ENCODE measurements around the gene GLYAT.

GLYAT gene

DNA sequence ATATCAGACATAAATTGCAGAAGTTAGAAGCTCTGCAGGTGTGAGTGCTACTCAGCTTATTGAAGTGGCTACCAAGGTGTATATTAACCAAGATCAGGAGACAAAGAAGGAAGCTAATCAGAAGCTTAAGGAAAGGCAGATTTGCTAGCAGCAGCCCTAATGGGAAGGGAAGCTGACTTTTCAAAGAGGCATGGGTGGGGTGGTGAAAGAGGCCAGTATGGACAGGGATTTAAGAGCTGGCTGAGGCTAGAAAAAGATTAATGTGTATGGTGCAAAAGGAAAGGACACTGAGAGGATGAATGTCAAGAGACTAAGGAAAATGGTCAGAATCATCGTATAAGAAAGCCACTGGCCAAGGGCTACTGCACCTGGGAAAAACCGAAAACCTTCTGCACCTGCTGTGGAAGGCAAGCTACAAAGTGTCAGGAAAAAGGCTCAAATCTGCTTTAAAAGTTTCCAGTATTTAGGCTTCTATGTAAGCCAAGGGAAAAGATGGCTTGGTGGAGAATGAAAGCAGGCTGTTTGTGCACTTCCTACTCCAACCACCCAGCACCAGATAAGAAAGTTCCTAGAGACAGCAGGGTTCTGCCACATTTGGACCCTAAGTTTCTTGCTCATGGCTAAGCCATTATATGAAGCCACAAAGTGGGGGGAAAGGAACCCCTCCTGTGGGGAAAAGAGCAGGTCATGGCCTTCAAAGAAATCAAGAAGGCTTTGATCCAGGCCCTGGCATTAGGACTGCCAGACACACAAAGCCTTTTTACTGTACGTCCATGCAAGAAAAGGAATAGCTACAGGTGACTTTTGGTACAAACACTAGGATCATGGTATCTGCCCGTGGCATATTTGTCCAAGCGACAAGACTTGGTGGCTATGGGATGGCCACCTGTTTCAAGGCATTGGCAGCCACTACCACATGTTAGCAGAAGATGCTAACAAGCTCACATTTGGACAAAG, 40.9 kb upstream of the GLYAT start:
- no peak overlapping the region for H3K27ac ChIP-seq
- TF ChIP-seq, protein P1, sequence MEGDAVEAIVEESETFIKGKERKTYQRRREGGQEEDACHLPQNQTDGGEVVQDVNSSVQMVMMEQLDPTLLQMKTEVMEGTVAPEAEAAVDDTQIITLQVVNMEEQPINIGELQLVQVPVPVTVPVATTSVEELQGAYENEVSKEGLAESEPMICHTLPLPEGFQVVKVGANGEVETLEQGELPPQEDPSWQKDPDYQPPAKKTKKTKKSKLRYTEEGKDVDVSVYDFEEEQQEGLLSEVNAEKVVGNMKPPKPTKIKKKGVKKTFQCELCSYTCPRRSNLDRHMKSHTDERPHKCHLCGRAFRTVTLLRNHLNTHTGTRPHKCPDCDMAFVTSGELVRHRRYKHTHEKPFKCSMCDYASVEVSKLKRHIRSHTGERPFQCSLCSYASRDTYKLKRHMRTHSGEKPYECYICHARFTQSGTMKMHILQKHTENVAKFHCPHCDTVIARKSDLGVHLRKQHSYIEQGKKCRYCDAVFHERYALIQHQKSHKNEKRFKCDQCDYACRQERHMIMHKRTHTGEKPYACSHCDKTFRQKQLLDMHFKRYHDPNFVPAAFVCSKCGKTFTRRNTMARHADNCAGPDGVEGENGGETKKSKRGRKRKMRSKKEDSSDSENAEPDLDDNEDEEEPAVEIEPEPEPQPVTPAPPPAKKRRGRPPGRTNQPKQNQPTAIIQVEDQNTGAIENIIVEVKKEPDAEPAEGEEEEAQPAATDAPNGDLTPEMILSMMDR (IDR thresholded peaks at IDR 0.05): no peak
- no peak for TF ChIP-seq ZFX (IDR thresholded peaks at IDR 0.05; ENCODE audit: borderline replicate concordance)

DNA sequence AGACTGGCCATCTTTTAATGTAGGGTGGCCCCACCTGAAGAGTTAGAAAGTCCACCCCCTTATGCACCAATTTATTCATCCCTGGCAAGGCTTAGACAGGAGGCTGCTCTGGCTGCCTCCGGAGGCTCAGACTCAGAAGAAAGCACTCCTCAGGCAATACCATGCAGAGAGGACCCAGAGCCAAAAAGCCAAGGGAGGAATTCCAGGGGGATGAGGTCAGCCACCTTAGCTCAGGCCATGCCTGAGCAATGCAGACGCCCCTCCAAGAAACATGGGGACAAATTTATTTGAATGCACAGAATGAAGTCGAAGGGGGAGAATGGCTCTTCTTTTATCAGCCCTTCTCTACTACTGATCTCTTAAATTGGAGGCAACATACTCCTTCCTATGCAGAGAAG, 39.7 kb upstream of the GLYAT start:
- H3K27ac ChIP-seq: no peak overlapping the region
- TF ChIP-seq ZFX (IDR thresholded peaks at IDR 0.05; ENCODE audit: borderline replicate concordance): no peak
- TF ChIP-seq, protein P1 (IDR thresholded peaks at IDR 0.05): no peak

DNA sequence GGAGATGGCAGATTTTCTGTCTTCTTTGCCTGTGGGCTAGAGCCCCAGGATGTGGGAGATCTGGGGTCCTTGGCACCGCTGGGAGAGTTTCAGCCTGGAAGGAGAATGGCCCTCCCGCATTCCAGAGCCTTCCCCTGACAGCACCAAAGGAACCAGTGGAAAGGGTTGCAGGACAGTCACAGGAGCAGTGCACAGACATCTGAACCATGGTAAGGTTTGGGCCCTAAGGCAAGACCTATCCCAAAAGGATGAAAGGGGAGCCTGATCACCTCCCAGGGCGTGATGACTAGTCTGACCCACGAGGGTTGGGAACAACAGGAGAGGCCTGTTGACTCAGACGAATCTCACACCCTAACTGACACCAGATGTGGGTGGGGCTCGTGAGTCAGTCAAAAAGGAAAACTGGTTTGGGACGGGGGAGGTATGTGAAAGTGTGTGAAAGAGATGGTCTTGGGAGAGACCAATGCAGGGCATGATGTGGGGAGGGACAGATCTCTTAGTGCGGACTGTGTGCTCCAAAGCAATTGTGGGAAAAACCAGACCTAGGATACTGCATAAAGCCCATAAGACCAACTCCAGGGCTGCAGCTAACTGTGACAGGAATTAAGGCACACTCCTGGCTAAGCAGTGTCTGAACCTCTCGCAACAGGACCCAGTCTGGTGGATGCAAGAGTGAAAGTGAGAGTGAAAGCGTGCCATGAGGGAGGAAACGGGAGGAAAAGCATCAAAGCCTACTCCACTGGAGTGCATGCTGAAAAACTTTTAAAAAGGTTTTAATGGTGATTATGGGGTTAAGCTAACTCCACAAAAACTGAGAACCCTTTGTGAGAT, 39.1 kb upstream of the GLYAT start:
- TF ChIP-seq ZFX (IDR thresholded peaks at IDR 0.05; ENCODE audit: borderline replicate concordance): no peak
- TF ChIP-seq, protein P1 (IDR thresholded peaks at IDR 0.05): no peak
- no peak overlapping the region for H3K27ac ChIP-seq

DNA sequence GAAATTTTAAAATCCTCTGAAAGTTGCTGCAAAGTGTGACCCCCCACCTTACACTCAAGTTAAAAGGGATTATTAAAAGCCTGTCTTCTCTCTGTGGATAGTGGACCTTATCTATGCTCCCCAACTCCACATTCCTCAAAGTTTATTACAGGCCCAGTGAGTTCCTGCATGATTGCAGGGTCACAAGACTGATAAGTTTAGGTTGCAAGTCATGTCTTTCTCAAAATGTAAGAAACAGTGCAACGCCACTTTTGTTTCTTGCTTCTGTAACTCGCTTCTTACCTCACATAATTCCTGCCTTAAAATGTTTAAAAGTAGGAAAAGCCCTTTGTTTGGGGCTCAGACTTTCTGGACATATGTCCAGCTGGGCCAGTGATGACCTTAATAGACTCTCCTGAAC, 38.4 kb upstream of the GLYAT start:
- TF ChIP-seq ZFX (IDR thresholded peaks at IDR 0.05; ENCODE audit: borderline replicate concordance): no peak
- TF ChIP-seq, protein P1 (IDR thresholded peaks at IDR 0.05): no peak
- H3K27ac ChIP-seq: no peak overlapping the region

DNA sequence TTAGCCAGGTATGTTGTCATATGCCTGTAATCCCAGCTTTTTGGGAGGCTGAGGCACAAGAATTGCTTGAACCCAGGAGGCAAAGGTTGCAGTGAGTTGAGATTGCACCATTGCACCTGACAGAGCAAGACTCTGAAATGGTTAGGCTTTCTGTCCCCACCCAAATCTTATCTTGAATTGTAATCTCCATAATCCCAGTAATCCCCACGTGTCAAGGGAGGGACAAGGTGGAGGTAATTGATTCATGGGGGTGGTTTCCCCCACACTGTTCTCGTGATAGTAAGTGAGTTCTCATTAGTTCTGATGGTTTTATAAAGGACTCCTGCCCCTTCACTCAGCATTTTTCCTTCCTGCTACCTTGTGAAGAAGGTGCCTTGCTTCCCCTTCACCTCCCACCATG, 37.6 kb upstream of the GLYAT start:
- no peak overlapping the region for H3K27ac ChIP-seq
- TF ChIP-seq, protein P1 (IDR thresholded peaks at IDR 0.05): no peak
- no peak for TF ChIP-seq ZFX (IDR thresholded peaks at IDR 0.05; ENCODE audit: borderline replicate concordance)

DNA sequence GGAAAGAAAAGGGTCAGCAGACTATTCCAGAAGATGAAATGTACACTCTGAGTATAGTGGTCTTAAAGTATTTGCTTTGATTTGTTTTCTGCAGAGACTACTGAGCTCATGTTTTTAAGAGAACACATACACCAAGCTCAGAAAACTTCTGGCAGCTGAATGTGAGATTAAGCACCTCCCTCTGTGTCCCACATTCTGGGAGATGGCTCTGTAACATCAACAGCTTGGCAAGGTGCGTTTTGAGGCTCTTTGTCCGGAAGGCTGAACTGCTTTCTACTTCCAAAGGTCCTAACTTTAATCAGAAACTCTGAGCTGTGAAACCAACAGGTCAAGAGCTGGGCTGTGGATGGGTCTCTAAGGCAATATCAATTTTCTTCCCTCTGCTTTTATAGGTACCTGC, 36.4 kb upstream of the GLYAT start:
- no peak overlapping the region for H3K27ac ChIP-seq
- TF ChIP-seq, protein P1 (IDR thresholded peaks at IDR 0.05): no peak
- TF ChIP-seq ZFX (IDR thresholded peaks at IDR 0.05; ENCODE audit: borderline replicate concordance): no peak
